H1 (cell line): Measurements from ENCODE around the gene GRIN2C. TPM values are rescaled to one million over a fixed set of nuclear protein-coding genes. Genes with fewer than 3 reads are reported as not detected.

Experiments
- CBX8 ChIP-seq: fragments of 300-800, 300-1000 bp; sonication (generic); IDR thresholded peaks from 2 replicates; pipeline ENCODE4 v1.7.1; 2016; ENCODE audit warnings: low read depth, low read length, borderline replicate concordance
- CTCF ChIP-seq, 3 experiments: IDR thresholded peaks; 1 replicate in 2 of 3; 2 replicates in 1 of 3; pipeline versions ENCODE4 v1.5.1 to v1.6.1; 2011; ENCODE audit warnings: low read length in 3 of 3, mild to moderate bottlenecking in 3 of 3, inconsistent platforms in 2 of 3, low read depth in 1 of 3, moderate library complexity in 1 of 3; ENCODE audit not compliant: insufficient read depth in 1 of 3; ENCODE audit errors: control extremely low read depth in 1 of 3
- KDM5A ChIP-seq: fragments of 200-600 bp; IDR thresholded peaks from 2 replicates; pipeline ENCODE4 v1.7.1; 2012; ENCODE audit warnings: mild to moderate bottlenecking, low read length, inconsistent platforms, mixed read lengths
- POLR2AphosphoS5 ChIP-seq: IDR thresholded peaks from 2 replicates; pipeline ENCODE4 v1.6.1; 2011; ENCODE audit warnings: low read depth, low read length
- polyA plus RNA-seq, 7 experiments: library from polyadenylated mRNA; depleted of rRNA in 3 of 7; stranded (reverse) in 5 of 7; unstranded in 2 of 7; fragments of >200 nt in 5 of 7; fragments of 200-250 nt in 2 of 7; gene quantifications; 1 replicate in 5 of 7; 2 replicates in 1 of 7; 4 replicates in 1 of 7; pipeline versions ENCODE4 v1.2.1 to v1.2.3, GENCODE V29; 2011 to 2013; ENCODE audit warnings: missing spikeins in 2 of 7, mixed read lengths in 2 of 7
- total RNA-seq: library from RNA; stranded (reverse); fragmentation: NEBNext Ultra II Directional; extraction: Animal tissue kit (Norgen Biotek cat#: 25700); gene quantifications from 2 replicates; pipeline ENCODE4 v1.2.1, GENCODE V29; 2021
- TF ChIP-seq, protein P1 (sequence below): IDR thresholded peaks from 2 replicates; pipeline ENCODE4 v1.6.1; 2011; ENCODE audit warnings: low read length, improper control_type of control experiment

GRIN2C gene
- total and polyA plus RNA-seq, 2 of the 8 experiments (the other 6 are each of a cell fraction or from before 2014, with no cell fraction given) = 0.06 to 0.07 TPM

DNA sequence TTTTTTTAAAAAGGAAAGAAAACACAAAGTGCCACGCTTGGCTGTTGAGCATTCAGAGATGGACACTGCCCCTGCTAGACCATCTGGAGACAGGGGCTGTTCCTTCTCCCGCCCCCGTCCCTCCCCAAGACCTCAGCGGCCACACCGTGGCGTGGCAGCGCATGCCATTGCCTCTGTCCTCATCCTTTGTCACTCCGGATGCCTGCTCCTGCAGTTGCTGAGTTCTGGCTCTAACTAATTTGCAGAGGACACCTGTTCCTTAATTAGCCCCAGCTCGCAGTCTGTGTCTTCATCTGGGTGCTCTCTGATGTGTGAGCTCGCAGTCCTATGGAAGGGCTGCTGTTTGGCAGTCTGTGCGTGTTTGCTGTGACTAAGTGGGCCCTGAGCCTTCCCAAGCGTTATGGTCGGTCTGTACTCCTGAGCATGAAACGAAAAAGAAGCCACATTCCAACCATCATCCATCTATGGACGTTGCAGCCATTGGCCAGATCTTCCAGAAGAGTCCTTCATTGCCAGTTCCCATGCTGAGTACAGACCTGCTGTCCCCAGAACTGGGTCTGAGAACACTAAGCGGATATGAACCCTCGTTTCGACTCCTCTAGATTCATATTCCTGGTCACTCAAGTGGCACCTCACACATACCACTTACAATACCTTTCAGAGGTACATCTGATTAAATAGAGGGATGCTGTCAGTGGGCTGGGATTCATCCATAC, 42.6 kb downstream of the GRIN2C start (continued):
- no peak for TF ChIP-seq CTCF (IDR thresholded peaks at IDR 0.05; ENCODE audit: control extremely low read depth in 1 of 3, insufficient read depth in 1 of 3, low read depth in 1 of 3, low read length in 3 of 3)
- no peak for TF ChIP-seq CBX8
- no peak for TF ChIP-seq POLR2AphosphoS5
- TF ChIP-seq, protein P1, sequence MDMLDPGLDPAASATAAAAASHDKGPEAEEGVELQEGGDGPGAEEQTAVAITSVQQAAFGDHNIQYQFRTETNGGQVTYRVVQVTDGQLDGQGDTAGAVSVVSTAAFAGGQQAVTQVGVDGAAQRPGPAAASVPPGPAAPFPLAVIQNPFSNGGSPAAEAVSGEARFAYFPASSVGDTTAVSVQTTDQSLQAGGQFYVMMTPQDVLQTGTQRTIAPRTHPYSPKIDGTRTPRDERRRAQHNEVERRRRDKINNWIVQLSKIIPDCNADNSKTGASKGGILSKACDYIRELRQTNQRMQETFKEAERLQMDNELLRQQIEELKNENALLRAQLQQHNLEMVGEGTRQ = no peak
- TF ChIP-seq KDM5A = no peak
